Measurements from ENCODE around the gene FKRP. TPM values are rescaled to one million over a fixed set of nuclear protein-coding genes. Genes with fewer than 3 reads are reported as not detected.

Gene FKRP
- total and polyA plus RNA-seq, 2 of the 13 experiments (the other 11 are each of a cell fraction or from before 2014, with no cell fraction given): 7.3 to 9.8 TPM

GRCh38 chr19:46785054-46785979 lies 39.5 kb downstream of the FKRP start:
- Histone ChIP-seq H3K9ac (ENCODE audit: insufficient read depth, low read depth, low read length) (peak overlapping the region; percentile 95), H3K4me1 (ENCODE audit: insufficient read depth, low read length) (peaks cover 58% of the 10 kb centered on the region), H3K79me2 (ENCODE audit: insufficient read depth, low read length) (peaks cover 65% of the 10 kb centered on the region), H2AFZ (ENCODE audit: low read length) (no peak overlapping the region), H4K20me1 (ENCODE audit: insufficient read depth, low read length) (peaks cover 29% of the 10 kb centered on the region), H3K4me2 (ENCODE audit: low read depth, low read length) (peak overlapping the region; percentile 99), H3K27me3 (ENCODE audit: control insufficient read depth in 1 of 2, insufficient read depth in 2 of 2, low read length in 2 of 2) (no peaks in the 10 kb centered on the region; a peak in 1 of 5 replicates), H3K4me3 (replicated peaks in 1 of 3; ENCODE audit: insufficient read depth in 1 of 3, low read depth in 2 of 3, low read length in 3 of 3) (peak overlapping the region; percentile 87 to 100 (median 98)), H3K36me3 (replicated peaks in 1 of 2; ENCODE audit: control insufficient read depth in 1 of 2, insufficient read depth in 2 of 2, low read length in 2 of 2) (peaks cover 18 to 35% of the 10 kb centered on the region in 2 experiments), H3K9me3 (ENCODE audit: low read length) (no peaks in the 10 kb centered on the region), H3K27ac (ENCODE audit: extremely low read length, insufficient read depth, low read length) (peak overlapping the region; percentile 82)
- POLR2A ChIA-PET: interaction anchor here (0.8 to 5.9 kb wide), 19 partner anchors 8 to 328 kb away, joined by 3 to 66 read pairs (median 8); partner anchors contain the start of gene ZC3H4
- TSS peak; percentile 71 for BruUV-seq (replicated peaks)
- DNase-seq (ENCODE audit: low spot score): no peak
- in situ Hi-C loops (cut with HindIII; ENCODE audit: extremely low pct_ligation_motif_present, low pct_unique_long_range_greater_than_20kb): no loop called here
- intact Hi-C loops (cut with micrococcal nuclease; ENCODE audit: unreplicated experiment): no loop called here
- CTCF ChIA-PET (ENCODE audit: low intra/inter-chr PET ratio, low total read pairs): no interaction called here
- WGBS (ENCODE audit: low lambda C conversion rate): 37% methylated on average over 19 of the region's 19 CpGs
- no peak for ATAC-seq
- FAIRE-seq: peak; percentile 58
- no peak for TF ChIP-seq ZNF558 (CRISPR knock-in tag; IDR thresholded peaks at IDR 0.05; ENCODE audit: borderline replicate concordance)
- TF ChIP-seq, protein P1, sequence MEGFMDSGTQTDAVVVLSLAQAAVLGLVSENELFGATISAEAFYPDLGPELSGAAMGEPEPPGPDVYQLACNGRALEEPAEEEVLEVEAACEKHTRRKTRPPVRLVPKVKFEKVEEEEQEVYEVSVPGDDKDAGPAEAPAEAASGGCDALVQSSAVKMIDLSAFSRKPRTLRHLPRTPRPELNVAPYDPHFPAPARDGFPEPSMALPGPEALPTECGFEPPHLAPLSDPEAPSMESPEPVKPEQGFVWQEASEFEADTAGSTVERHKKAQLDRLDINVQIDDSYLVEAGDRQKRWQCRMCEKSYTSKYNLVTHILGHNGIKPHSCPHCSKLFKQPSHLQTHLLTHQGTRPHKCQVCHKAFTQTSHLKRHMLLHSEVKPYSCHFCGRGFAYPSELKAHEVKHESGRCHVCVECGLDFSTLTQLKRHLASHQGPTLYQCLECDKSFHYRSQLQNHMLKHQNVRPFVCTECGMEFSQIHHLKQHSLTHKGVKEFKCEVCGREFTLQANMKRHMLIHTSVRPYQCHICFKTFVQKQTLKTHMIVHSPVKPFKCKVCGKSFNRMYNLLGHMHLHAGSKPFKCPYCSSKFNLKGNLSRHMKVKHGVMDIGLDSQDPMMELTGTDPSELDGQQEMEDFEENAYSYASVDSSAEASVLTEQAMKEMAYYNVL (CRISPR knock-in tag; IDR thresholded peaks at IDR 0.05; ENCODE audit: borderline replicate concordance): peak; percentile 10; the same call in 1 of the 2 replicates
- no peak for TF ChIP-seq CHD4 (IDR thresholded peaks at IDR 0.05; ENCODE audit: borderline replicate concordance, low read length)
- 0 out of 4 replicates have a peak, but pooled peaks of 1 of the 2 experiments have one; percentile 8 for TF ChIP-seq HMGXB4 (CRISPR knock-in tag; IDR thresholded peaks at IDR 0.05; ENCODE audit: borderline replicate concordance in 1 of 2, low read depth in 1 of 2)
- TF ChIP-seq ZNF773 (CRISPR knock-in tag; IDR thresholded peaks at IDR 0.05; ENCODE audit: borderline replicate concordance): no peak
- TF ChIP-seq SRF (IDR thresholded peaks at IDR 0.05; ENCODE audit: low read depth, low read length): no peak
- TF ChIP-seq ZBTB20 (CRISPR knock-in tag; IDR thresholded peaks at IDR 0.05; ENCODE audit: borderline replicate concordance, low read depth): no peak
- TF ChIP-seq ZNF331 (CRISPR knock-in tag; IDR thresholded peaks at IDR 0.05): no peak
- TF ChIP-seq ZNF660 (CRISPR knock-in tag; IDR thresholded peaks at IDR 0.05; ENCODE audit: borderline replicate concordance, low read depth): no peak
- no peak for TF ChIP-seq ZNF512 (CRISPR knock-in tag; IDR thresholded peaks at IDR 0.05)
- no peak for TF ChIP-seq SOX5 (CRISPR knock-in tag; IDR thresholded peaks at IDR 0.05; ENCODE audit: borderline replicate concordance)
- TF ChIP-seq ZSCAN22 (CRISPR knock-in tag; IDR thresholded peaks at IDR 0.05): peak; percentile 45; the same call in 1 of the 2 replicates
- TF ChIP-seq BRCA1 (CRISPR knock-in tag; IDR thresholded peaks at IDR 0.05): no peak
- no peak for TF ChIP-seq ZFP36 (IDR thresholded peaks at IDR 0.05; ENCODE audit: borderline replicate concordance, low read depth, low read length, partially characterized antibody)
- no peak for TF ChIP-seq ADNP (CRISPR knock-in tag; IDR thresholded peaks at IDR 0.05)
- no peak for TF ChIP-seq ZEB1 (IDR thresholded peaks at IDR 0.05; ENCODE audit: insufficient replicate concordance, low read depth)
- TF ChIP-seq IRX3 (CRISPR knock-in tag; IDR thresholded peaks at IDR 0.05; ENCODE audit: borderline replicate concordance, low read depth): no peak
- TF ChIP-seq PLRG1 (conservative IDR thresholded peaks at IDR 0.05): no peak
